ENCODE measurements around the gene RUNDC1. TPM values are rescaled to one million over a fixed set of nuclear protein-coding genes. Genes with fewer than 3 reads are reported as not detected.

Gene RUNDC1
- total and polyA plus RNA-seq, 11 donors, result 5.5 to 15.9 (median 11.4) TPM

GRCh38 chr17:43024407-43025289, 44.3 kb downstream of the RUNDC1 start, which contains the start of gene RND2:
Gene RND2 (plus strand): TSS chr17:43025231. CDS start chr17:43025348, 117 bp downstream.
- H3K4me1 ChIP-seq, result peaks cover 0 to 36% (median 22%) of the 10 kb centered on the region in 12 donors
- ATAC-seq (peak; percentile 63 to 79 (median 72)), DNase-seq (peak; percentile 86 to 90 (median 88))
- 1% methylated on average over 29 to 61 of the region's 61 CpGs for WGBS, 4 donors
- no peaks in the 10 kb centered on the region for H3K27me3 ChIP-seq
- TF ChIP-seq POLR2A (IDR thresholded peaks at IDR 0.05) (peak in 1 of 2 donors; percentile 36), CTCF (IDR thresholded peaks at IDR 0.05) (peak; percentile 44 to 85 (median 70))
- no peaks in the 10 kb centered on the region for H3K36me3 ChIP-seq
- H3K27ac ChIP-seq, result peak within 1 kb of the TSS in 10 of 12 donors; percentile 13 to 83 (median 60)
- H3K9me3 ChIP-seq, result no peaks in the 10 kb centered on the region
- H3K4me3 ChIP-seq, result peak within 1 kb of the TSS in 11 of 12 donors; percentile 36 to 80 (median 62)
- intact Hi-C loops (cut with DNase I), result loop anchor here in 9 of 10 donors (2.0 to 10.0 kb wide), 13 partner anchors 53 to 313 kb away; partner anchors contain the start of genes BRCA1 (in 5 of the 9), NBR1 (in 5 of the 9) and TMEM106A (in 2 of the 9)

DNA sequence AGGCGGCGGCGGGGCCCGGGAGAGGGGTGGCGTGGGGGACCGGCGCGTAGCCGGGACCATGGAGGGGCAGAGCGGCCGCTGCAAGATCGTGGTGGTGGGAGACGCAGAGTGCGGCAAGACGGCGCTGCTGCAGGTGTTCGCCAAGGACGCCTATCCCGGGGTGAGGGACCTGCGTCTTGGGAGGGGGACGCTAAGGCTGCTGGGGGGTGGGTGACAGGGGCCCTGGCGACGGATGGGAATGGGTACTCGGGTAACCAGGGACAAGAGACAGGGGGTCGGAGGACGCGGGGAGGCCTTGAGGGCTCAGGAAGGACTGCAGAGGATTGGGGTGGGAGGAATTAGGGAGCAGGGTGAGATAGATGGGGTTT, 44.9 kb downstream of the RUNDC1 start:
- 7 to 17% (median 13%) methylated on average over 13 to 27 of the region's 27 CpGs for WGBS, 4 donors
- ATAC-seq (no peak), DNase-seq (peak in 1 of 5 donors; percentile 29)
- Histone ChIP-seq H3K4me3 (peak overlapping the region in 11 of 12 donors; percentile 36 to 80 (median 62)), H3K27me3 (no peaks in the 10 kb centered on the region), H3K36me3 (no peaks in the 10 kb centered on the region), H3K4me1 (peaks cover 0 to 30% (median 16%) of the 10 kb centered on the region in 12 donors), H3K27ac (peak overlapping the region in 2 of 12 donors; percentile 28 to 83), H3K9me3 (no peaks in the 10 kb centered on the region)
- TF ChIP-seq POLR2A (IDR thresholded peaks at IDR 0.05) (no peak), CTCF (IDR thresholded peaks at IDR 0.05) (no peak)
- intact Hi-C loops (cut with DNase I), result loop anchor here in 9 of 10 donors (2.0 to 10.0 kb wide), 10 partner anchors 52 to 312 kb away; partner anchors contain the start of genes NBR1 (in 4 of the 9), BRCA1 (in 2 of the 9) and TMEM106A (in 2 of the 9)

GRCh38 chr17:43025766-43026537, 45.6 kb downstream of the RUNDC1 start:
- Histone ChIP-seq H3K36me3 (no peaks in the 10 kb centered on the region), H3K4me3 (no peak overlapping the region), H3K27me3 (no peaks in the 10 kb centered on the region), H3K27ac (peak overlapping the region in 1 of 12 donors; percentile 83), H3K9me3 (no peaks in the 10 kb centered on the region), H3K4me1 (peaks cover 0 to 24% (median 10%) of the 10 kb centered on the region in 12 donors)
- intact Hi-C loops (cut with DNase I), result loop anchor here in 9 of 10 donors (2.0 to 10.0 kb wide), 10 partner anchors 51 to 311 kb away; partner anchors contain the start of genes NBR1 (in 4 of the 9), BRCA1 (in 2 of the 9) and TMEM106A (in 2 of the 9)
- DNase-seq, result no peak
- 66 to 68% (median 67%) methylated on average over 16 of the region's 16 CpGs for WGBS, 4 donors
- no peak for TF ChIP-seq POLR2A (IDR thresholded peaks at IDR 0.05)
- no peak for TF ChIP-seq CTCF (IDR thresholded peaks at IDR 0.05)
- ATAC-seq, result no peak

Data from heart left ventricle (tissue), 16 donors.